ENCODE results near the gene CTDP1.

The CTDP1 gene

DNA sequence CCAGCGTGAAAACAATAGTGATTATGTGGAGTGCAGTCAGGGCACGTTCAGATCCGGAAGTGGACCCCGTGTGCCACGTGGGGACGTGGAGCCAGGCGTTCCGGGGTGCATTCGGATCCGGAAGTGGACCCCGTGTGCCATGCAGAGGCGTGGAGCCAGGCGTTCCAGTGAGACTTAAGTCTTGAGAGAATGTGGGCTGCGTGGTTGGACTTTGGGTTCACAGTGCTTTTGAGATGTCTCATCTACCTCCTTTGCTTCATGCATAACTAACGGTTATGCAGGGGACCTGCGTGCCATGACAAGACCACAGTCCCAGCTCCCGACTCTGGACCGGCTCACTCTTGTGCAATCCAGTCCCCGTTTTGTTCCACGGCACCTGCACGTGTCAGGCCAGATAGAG, 28.8 kb downstream of the CTDP1 start:
- no peak overlapping the region for H3K4me3 ChIP-seq (ENCODE audit: low read length in 2 of 2)
- no peaks in the 10 kb centered on the region for H3K4me1 ChIP-seq (ENCODE audit: control insufficient read depth in 2 of 2, insufficient read depth in 2 of 2, low read length in 2 of 2)
- no peak overlapping the region for H3K9ac ChIP-seq (ENCODE audit: low read depth in 1 of 2, low read length in 2 of 2)
- H3K27me3 ChIP-seq (ENCODE audit: control insufficient read depth in 2 of 2, insufficient read depth in 2 of 2, low read length in 2 of 2) = no peaks in the 10 kb centered on the region
- H3K9me3 ChIP-seq (ENCODE audit: control insufficient read depth in 2 of 2, low read length in 2 of 2) = no peaks in the 10 kb centered on the region
- peaks cover 58 to 66% of the 10 kb centered on the region in 2 donors for H3K36me3 ChIP-seq (ENCODE audit: control insufficient read depth in 2 of 2, insufficient read depth in 2 of 2, low read length in 2 of 2)
- no peak overlapping the region for H3K27ac ChIP-seq (ENCODE audit: low read depth in 2 of 2, low read length in 2 of 2)

DNA sequence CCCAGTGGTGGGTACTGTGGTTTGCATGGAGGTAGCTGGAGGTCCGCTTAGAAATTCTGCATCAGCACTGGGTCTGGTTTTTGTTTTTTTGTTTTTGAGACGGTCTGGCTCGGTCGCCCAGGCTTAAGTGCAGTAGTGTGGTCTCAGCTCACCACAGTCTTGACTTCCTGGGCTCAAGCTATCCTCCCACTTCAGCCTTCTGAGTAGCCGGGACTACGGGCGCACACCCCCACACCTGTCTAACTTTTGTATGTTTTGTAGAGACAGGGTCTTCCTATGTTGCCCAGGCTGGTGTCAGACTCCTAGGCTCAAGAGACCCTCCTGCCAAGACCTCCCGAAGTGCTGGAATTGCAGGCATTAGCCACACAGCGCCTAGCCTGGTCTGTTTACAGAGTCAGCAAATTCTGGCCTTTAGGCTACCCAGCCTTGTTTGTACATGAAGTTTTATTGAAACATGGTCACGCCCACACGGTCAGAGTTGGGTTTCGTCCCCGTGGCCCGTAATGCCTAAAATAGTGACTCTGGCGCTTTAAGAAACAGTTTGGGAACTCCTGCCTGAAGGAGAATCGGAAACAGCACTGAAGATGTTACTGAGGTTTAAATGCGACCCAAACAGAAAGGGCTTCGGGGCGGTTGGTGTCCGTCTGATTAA, 32.7 kb downstream of the CTDP1 start:
- Histone ChIP-seq H3K9ac (ENCODE audit: low read depth in 1 of 2, low read length in 2 of 2) (no peak overlapping the region), H3K27ac (ENCODE audit: low read depth in 2 of 2, low read length in 2 of 2) (no peak overlapping the region), H3K27me3 (ENCODE audit: control insufficient read depth in 2 of 2, insufficient read depth in 2 of 2, low read length in 2 of 2) (no peaks in the 10 kb centered on the region), H3K36me3 (ENCODE audit: control insufficient read depth in 2 of 2, insufficient read depth in 2 of 2, low read length in 2 of 2) (peaks cover 48 to 52% of the 10 kb centered on the region in 2 donors), H3K9me3 (ENCODE audit: control insufficient read depth in 2 of 2, low read length in 2 of 2) (no peaks in the 10 kb centered on the region), H3K4me1 (ENCODE audit: control insufficient read depth in 2 of 2, insufficient read depth in 2 of 2, low read length in 2 of 2) (no peaks in the 10 kb centered on the region), H3K4me3 (ENCODE audit: low read length in 2 of 2) (no peak overlapping the region)

DNA sequence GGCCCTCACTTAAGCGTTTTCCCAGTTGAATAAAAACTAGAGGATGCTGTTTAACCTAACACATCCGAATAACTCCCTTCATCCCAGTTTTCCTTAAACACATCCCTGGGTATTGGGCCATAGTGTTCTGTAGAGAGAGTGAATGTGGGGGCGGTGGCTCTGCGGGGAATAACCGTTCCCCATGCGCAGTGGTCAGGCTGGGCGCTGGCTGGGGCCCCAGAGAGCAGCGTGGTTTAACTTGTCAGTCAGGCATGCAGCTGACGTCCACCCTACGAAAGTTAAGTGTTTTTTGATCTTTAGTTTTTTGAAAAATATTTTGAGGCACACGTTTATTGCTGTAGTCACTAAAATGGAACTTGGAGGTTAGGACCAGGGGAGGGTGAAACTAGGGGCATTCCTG, 33.7 kb downstream of the CTDP1 start:
- H3K27ac ChIP-seq (ENCODE audit: low read depth in 2 of 2, low read length in 2 of 2) = no peak overlapping the region
- no peak overlapping the region for H3K9ac ChIP-seq (ENCODE audit: low read depth in 1 of 2, low read length in 2 of 2)
- no peaks in the 10 kb centered on the region for H3K27me3 ChIP-seq (ENCODE audit: control insufficient read depth in 2 of 2, insufficient read depth in 2 of 2, low read length in 2 of 2)
- H3K4me1 ChIP-seq (ENCODE audit: control insufficient read depth in 2 of 2, insufficient read depth in 2 of 2, low read length in 2 of 2) = no peaks in the 10 kb centered on the region
- H3K4me3 ChIP-seq (ENCODE audit: low read length in 2 of 2) = no peak overlapping the region
- peaks cover 47 to 50% of the 10 kb centered on the region in 2 donors for H3K36me3 ChIP-seq (ENCODE audit: control insufficient read depth in 2 of 2, insufficient read depth in 2 of 2, low read length in 2 of 2)
- H3K9me3 ChIP-seq (ENCODE audit: control insufficient read depth in 2 of 2, low read length in 2 of 2) = no peaks in the 10 kb centered on the region

DNA sequence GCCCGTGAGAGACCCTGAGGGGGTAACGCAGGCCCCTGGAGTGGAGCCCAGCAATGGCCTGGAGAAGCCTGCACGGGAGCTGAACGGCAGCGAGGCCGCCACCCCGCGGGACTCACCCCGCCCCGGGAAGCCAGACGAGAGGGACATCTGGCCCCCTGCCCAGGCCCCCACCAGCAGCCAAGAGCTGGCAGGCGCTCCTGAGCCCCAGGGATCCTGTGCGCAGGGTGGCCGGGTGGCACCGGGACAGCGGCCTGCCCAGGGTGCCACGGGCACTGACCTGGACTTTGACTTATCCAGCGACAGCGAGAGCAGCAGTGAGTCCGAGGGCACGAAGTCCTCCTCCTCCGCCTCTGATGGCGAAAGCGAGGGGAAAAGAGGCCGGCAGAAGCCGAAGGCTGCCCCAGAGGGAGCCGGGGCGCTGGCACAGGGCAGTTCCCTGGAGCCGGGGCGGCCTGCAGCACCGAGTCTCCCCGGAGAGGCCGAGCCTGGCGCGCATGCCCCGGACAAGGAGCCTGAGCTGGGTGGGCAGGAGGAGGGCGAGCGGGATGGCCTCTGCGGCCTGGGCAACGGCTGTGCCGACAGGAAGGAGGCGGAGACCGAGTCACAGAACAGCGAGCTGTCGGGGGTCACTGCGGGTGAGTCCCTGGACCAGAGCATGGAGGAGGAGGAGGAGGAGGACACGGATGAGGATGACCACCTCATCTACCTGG, 35.1 kb downstream of the CTDP1 start:
- H3K9ac ChIP-seq (ENCODE audit: low read depth in 1 of 2, low read length in 2 of 2) = no peak overlapping the region
- no peaks in the 10 kb centered on the region for H3K4me1 ChIP-seq (ENCODE audit: control insufficient read depth in 2 of 2, insufficient read depth in 2 of 2, low read length in 2 of 2)
- H3K27ac ChIP-seq (ENCODE audit: low read depth in 2 of 2, low read length in 2 of 2) = no peak overlapping the region
- H3K36me3 ChIP-seq (ENCODE audit: control insufficient read depth in 2 of 2, insufficient read depth in 2 of 2, low read length in 2 of 2) = peaks cover 55 to 61% of the 10 kb centered on the region in 2 donors
- no peaks in the 10 kb centered on the region for H3K27me3 ChIP-seq (ENCODE audit: control insufficient read depth in 2 of 2, insufficient read depth in 2 of 2, low read length in 2 of 2)
- no peak overlapping the region for H3K4me3 ChIP-seq (ENCODE audit: low read length in 2 of 2)
- no peaks in the 10 kb centered on the region for H3K9me3 ChIP-seq (ENCODE audit: control insufficient read depth in 2 of 2, low read length in 2 of 2)

DNA sequence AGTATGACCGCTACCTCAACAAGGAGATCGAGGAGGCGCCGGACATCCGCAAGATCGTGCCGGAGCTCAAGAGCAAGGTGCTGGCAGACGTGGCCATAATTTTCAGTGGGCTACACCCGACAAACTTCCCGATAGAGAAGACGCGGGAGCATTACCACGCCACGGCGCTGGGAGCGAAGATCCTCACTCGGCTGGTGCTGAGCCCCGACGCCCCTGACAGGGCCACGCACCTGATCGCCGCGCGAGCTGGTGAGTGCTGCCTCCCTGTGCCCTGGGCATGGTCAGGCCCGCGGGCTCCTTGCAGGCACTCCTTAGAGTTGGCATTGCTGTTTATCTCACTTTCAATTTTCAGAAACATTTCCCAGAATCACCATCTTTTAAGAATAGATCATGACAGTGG, 35.7 kb downstream of the CTDP1 start:
- H3K27me3 ChIP-seq (ENCODE audit: control insufficient read depth in 2 of 2, insufficient read depth in 2 of 2, low read length in 2 of 2) = no peaks in the 10 kb centered on the region
- H3K9ac ChIP-seq (ENCODE audit: low read depth in 1 of 2, low read length in 2 of 2) = no peak overlapping the region
- H3K36me3 ChIP-seq (ENCODE audit: control insufficient read depth in 2 of 2, insufficient read depth in 2 of 2, low read length in 2 of 2) = peaks cover 61 to 66% of the 10 kb centered on the region in 2 donors

DNA sequence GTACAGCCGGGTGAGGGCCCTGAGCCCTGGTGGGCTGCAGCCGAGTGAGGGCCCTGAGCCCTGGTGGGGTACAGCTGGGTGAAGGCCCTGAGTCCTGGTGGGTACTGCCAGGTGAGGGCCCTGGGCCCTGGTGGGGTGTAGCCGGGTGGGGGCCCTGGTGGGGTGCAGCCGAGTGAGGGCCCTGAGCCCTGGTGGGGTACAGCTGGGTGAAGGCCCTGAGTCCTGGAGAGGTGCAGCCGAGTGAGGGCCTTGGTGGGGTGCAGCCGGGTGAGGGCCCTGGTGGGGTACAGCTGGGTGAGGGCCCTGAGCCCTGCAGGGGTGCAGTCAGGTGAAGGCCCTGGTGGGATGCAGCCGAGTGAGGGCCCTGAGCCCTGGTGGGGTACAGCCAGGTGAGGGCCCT, 37.5 kb downstream of the CTDP1 start:
- Histone ChIP-seq H3K9ac (ENCODE audit: low read depth in 1 of 2, low read length in 2 of 2) (no peak overlapping the region), H3K4me1 (ENCODE audit: control insufficient read depth in 2 of 2, insufficient read depth in 2 of 2, low read length in 2 of 2) (no peaks in the 10 kb centered on the region), H3K4me3 (ENCODE audit: low read length in 2 of 2) (no peak overlapping the region), H3K27ac (ENCODE audit: low read depth in 2 of 2, low read length in 2 of 2) (no peak overlapping the region), H3K36me3 (ENCODE audit: control insufficient read depth in 2 of 2, insufficient read depth in 2 of 2, low read length in 2 of 2) (peaks cover 60 to 70% of the 10 kb centered on the region in 2 donors), H3K27me3 (ENCODE audit: control insufficient read depth in 2 of 2, insufficient read depth in 2 of 2, low read length in 2 of 2) (no peaks in the 10 kb centered on the region), H3K9me3 (ENCODE audit: control insufficient read depth in 2 of 2, low read length in 2 of 2) (no peaks in the 10 kb centered on the region)

More for the DNA sequence above, 35.7 kb downstream of the CTDP1 start:
- no peak overlapping the region for H3K4me3 ChIP-seq (ENCODE audit: low read length in 2 of 2)
- H3K9me3 ChIP-seq (ENCODE audit: control insufficient read depth in 2 of 2, low read length in 2 of 2) = no peaks in the 10 kb centered on the region
- no peaks in the 10 kb centered on the region for H3K4me1 ChIP-seq (ENCODE audit: control insufficient read depth in 2 of 2, insufficient read depth in 2 of 2, low read length in 2 of 2)
- no peak overlapping the region for H3K27ac ChIP-seq (ENCODE audit: low read depth in 2 of 2, low read length in 2 of 2)

DNA sequence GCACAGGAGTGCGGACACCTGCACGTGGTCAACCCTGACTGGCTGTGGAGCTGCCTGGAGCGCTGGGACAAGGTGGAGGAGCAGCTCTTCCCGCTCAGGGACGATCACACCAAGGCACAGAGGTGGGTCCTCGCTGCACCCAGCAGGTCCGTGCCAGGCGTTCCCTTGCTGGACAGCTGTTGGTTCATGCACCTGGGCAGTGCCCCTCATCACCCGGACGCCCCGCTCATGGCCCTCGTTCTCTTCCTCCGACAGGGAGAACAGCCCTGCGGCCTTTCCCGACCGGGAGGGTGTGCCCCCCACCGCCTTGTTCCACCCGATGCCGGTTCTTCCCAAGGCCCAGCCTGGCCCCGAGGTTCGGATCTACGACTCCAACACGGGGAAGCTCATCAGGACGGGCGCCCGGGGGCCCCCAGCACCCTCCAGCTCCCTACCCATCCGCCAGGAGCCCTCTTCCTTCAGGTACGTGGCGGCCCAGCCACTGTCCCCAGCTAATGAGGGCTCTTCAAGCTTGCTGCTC, 38.0 kb downstream of the CTDP1 start:
- Histone ChIP-seq H3K4me1 (ENCODE audit: control insufficient read depth in 2 of 2, insufficient read depth in 2 of 2, low read length in 2 of 2) (no peaks in the 10 kb centered on the region), H3K9ac (ENCODE audit: low read depth in 1 of 2, low read length in 2 of 2) (no peak overlapping the region), H3K27ac (ENCODE audit: low read depth in 2 of 2, low read length in 2 of 2) (no peak overlapping the region), H3K27me3 (ENCODE audit: control insufficient read depth in 2 of 2, insufficient read depth in 2 of 2, low read length in 2 of 2) (no peaks in the 10 kb centered on the region), H3K4me3 (ENCODE audit: low read length in 2 of 2) (no peak overlapping the region), H3K9me3 (ENCODE audit: control insufficient read depth in 2 of 2, low read length in 2 of 2) (no peaks in the 10 kb centered on the region), H3K36me3 (ENCODE audit: control insufficient read depth in 2 of 2, insufficient read depth in 2 of 2, low read length in 2 of 2) (peaks cover 63 to 73% of the 10 kb centered on the region in 2 donors)

DNA sequence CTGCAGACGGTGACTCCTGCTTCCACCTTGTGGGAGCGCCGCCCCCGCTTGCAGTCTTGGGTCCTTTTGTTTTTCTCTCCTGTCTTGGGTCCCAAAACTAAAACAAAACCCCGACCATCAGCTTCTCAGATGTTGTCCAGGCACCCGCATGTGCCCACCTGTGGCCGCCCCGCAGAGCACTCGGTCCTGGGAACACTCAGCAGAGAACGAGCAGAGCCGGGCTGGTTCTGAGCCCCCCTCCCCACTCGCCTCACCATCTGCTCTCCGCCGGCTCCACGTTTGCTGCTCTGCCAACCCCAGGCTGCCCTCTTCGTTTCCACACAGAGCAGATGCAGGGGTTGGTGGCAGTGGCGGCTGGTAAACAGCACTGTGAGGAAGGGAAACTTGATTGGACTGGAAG, 38.5 kb downstream of the CTDP1 start:
- Histone ChIP-seq H3K4me3 (ENCODE audit: low read length in 2 of 2) (no peak overlapping the region), H3K4me1 (ENCODE audit: control insufficient read depth in 2 of 2, insufficient read depth in 2 of 2, low read length in 2 of 2) (no peaks in the 10 kb centered on the region), H3K27me3 (ENCODE audit: control insufficient read depth in 2 of 2, insufficient read depth in 2 of 2, low read length in 2 of 2) (no peaks in the 10 kb centered on the region), H3K36me3 (ENCODE audit: control insufficient read depth in 2 of 2, insufficient read depth in 2 of 2, low read length in 2 of 2) (peaks cover 68 to 73% of the 10 kb centered on the region in 2 donors), H3K9me3 (ENCODE audit: control insufficient read depth in 2 of 2, low read length in 2 of 2) (no peaks in the 10 kb centered on the region), H3K9ac (ENCODE audit: low read depth in 1 of 2, low read length in 2 of 2) (no peak overlapping the region), H3K27ac (ENCODE audit: low read depth in 2 of 2, low read length in 2 of 2) (no peak overlapping the region)

DNA sequence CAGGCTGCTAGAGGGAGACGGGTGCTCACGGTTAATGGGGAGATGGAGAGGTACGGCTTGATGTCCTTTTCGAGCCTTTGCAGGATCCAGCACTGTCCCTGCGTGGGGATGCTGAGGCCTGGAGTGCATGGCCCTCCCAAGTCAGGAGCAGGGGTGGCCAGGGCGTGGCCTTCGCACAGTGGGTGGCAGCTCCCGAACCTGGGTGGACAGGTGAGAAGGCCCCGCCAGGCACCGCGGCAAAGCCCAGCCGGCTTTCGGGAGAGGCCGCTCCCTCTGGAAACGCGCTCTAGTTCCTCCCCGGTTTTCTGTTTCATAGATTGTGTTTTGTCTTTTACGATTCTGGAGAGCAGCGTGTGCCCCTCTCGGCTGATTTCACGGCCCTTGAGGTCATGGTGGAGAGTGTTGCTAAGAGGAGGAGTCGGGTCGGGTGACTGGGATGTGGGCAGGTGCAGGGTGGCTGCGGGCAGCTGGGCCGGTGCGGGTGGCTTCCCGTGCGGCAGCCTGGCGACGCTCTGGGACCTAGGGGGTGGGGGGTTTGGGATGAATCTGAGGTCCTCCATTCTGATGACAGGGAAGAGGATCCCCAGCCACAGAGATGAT, 39.4 kb downstream of the CTDP1 start:
- no peak overlapping the region for H3K4me3 ChIP-seq (ENCODE audit: low read length in 2 of 2)
- H3K9me3 ChIP-seq (ENCODE audit: control insufficient read depth in 2 of 2, low read length in 2 of 2) = no peaks in the 10 kb centered on the region
- H3K36me3 ChIP-seq (ENCODE audit: control insufficient read depth in 2 of 2, insufficient read depth in 2 of 2, low read length in 2 of 2) = peaks cover 65 to 70% of the 10 kb centered on the region in 2 donors
- no peak overlapping the region for H3K27ac ChIP-seq (ENCODE audit: low read depth in 2 of 2, low read length in 2 of 2)
- peaks cover 0 to 4% of the 10 kb centered on the region in 2 donors for H3K4me1 ChIP-seq (ENCODE audit: control insufficient read depth in 2 of 2, insufficient read depth in 2 of 2, low read length in 2 of 2)
- H3K9ac ChIP-seq (ENCODE audit: low read depth in 1 of 2, low read length in 2 of 2) = no peak overlapping the region
- H3K27me3 ChIP-seq (ENCODE audit: control insufficient read depth in 2 of 2, insufficient read depth in 2 of 2, low read length in 2 of 2) = no peaks in the 10 kb centered on the region

Data from mucosa of rectum (tissue), 2 donors.